Neuronal stem cell (in vitro differentiated cells): Measurements from ENCODE around the gene TDRD5.

Source experiments
- DNase-seq: peaks from one replicate; pipeline ENCODE4 v3.0.0-alpha.2; 2013; ENCODE audit warnings: low spot score
- H2AFZ ChIP-seq: one replicate; pipeline ENCODE4 v1.6.1; 2013; ENCODE audit warnings: mild to moderate bottlenecking, low read length, inconsistent platforms
- H2AK5ac ChIP-seq: 2 replicates; pipeline ENCODE4 v1.6.1; 2013; ENCODE audit warnings: low read depth, mild to moderate bottlenecking, inconsistent platforms, low read length, moderate library complexity, mixed read lengths
- H2BK120ac ChIP-seq: 2 replicates; pipeline ENCODE4 v1.6.1; 2013; ENCODE audit warnings: low read depth, mild to moderate bottlenecking, inconsistent platforms, low read length, moderate library complexity, mixed read lengths
- H2BK12ac ChIP-seq: one replicate; pipeline ENCODE4 v1.6.1; 2013; ENCODE audit warnings: low read length, inconsistent platforms
- H2BK15ac ChIP-seq: 2 replicates; pipeline ENCODE4 v1.6.1; 2013; ENCODE audit warnings: mild to moderate bottlenecking, low read length, inconsistent platforms, mixed read lengths
- H2BK5ac ChIP-seq: one replicate; pipeline ENCODE4 v1.6.1; 2013; ENCODE audit warnings: inconsistent platforms, mild to moderate bottlenecking, low read length, moderate library complexity
- H3K14ac ChIP-seq: one replicate; pipeline ENCODE4 v1.6.1; 2013; ENCODE audit warnings: low read length, inconsistent platforms
- H3K18ac ChIP-seq: 2 replicates; pipeline ENCODE4 v1.6.1; 2013; ENCODE audit warnings: low read length, inconsistent platforms
- H3K23ac ChIP-seq: 2 replicates; pipeline ENCODE4 v1.6.1; 2013; ENCODE audit warnings: low read depth, mild to moderate bottlenecking, mixed read lengths, low read length, inconsistent platforms; ENCODE audit not compliant: poor library complexity
- H3K27ac ChIP-seq: replicated peaks from 3 replicates; pipeline ENCODE4 v1.5.1; 2013; ENCODE audit warnings: low read length, inconsistent platforms
- H3K27me3 ChIP-seq, 3 experiments: 2 replicates each; pipeline ENCODE4 v1.6.1; 2013; ENCODE audit warnings: low read length in 3 of 3, mild to moderate bottlenecking in 2 of 3, inconsistent platforms in 1 of 3, low read depth in 1 of 3, mixed read lengths in 1 of 3, moderate library complexity in 1 of 3; ENCODE audit not compliant: control insufficient read depth in 3 of 3, insufficient read depth in 3 of 3
- H3K36me3 ChIP-seq, 2 donors: replicated peaks in 1 of 2; 2 replicates each; pipeline ENCODE4 v1.6.1; 2013; ENCODE audit warnings: low read length in 2 of 2; ENCODE audit not compliant: control insufficient read depth in 2 of 2, insufficient read depth in 2 of 2
- H3K4ac ChIP-seq: 2 replicates; pipeline ENCODE4 v1.6.1; 2013; ENCODE audit warnings: inconsistent platforms, mild to moderate bottlenecking, low read length, moderate library complexity
- H3K4me1 ChIP-seq, 2 donors: 1 replicate in 1 of 2; 2 replicates in 1 of 2; pipeline ENCODE4 v1.6.1; 2013; ENCODE audit warnings: low read length in 2 of 2, low read depth in 1 of 2; ENCODE audit not compliant: control insufficient read depth in 2 of 2, insufficient read depth in 1 of 2
- H3K4me2 ChIP-seq: one replicate; pipeline ENCODE4 v1.6.1; 2013; ENCODE audit warnings: mild to moderate bottlenecking, low read length, inconsistent platforms; ENCODE audit not compliant: insufficient read depth, poor library complexity, severe bottlenecking
- H3K4me3 ChIP-seq, 2 donors: 2 replicates each; pipeline ENCODE4 v1.5.1; 2013; ENCODE audit warnings: low read length in 2 of 2, mild to moderate bottlenecking in 2 of 2, inconsistent platforms in 1 of 2, moderate library complexity in 1 of 2
- H3K79me1 ChIP-seq: one replicate; pipeline ENCODE4 v1.6.1; 2013; ENCODE audit warnings: low read depth, mild to moderate bottlenecking, inconsistent platforms, low read length, moderate library complexity
- H3K9ac ChIP-seq: one replicate; pipeline ENCODE4 v1.6.1; 2013; ENCODE audit warnings: mild to moderate bottlenecking, low read depth, low read length, inconsistent platforms; ENCODE audit not compliant: poor library complexity
- H3K9me3 ChIP-seq, 2 donors: replicated peaks in 1 of 2; 2 replicates each; pipeline versions ENCODE3 to v1.6.1; 2013; ENCODE audit warnings: low read length in 2 of 2, mild to moderate bottlenecking in 2 of 2, inconsistent platforms in 1 of 2, low read depth in 1 of 2, mixed read lengths in 1 of 2, moderate library complexity in 1 of 2; ENCODE audit not compliant: control insufficient read depth in 2 of 2, insufficient read depth in 1 of 2
- H4K8ac ChIP-seq: one replicate; pipeline ENCODE4 v1.6.1; 2013; ENCODE audit warnings: low read depth, mild to moderate bottlenecking, inconsistent platforms, low read length, moderate library complexity
- H4K91ac ChIP-seq: one replicate; pipeline ENCODE4 v1.6.1; 2013; ENCODE audit warnings: low read length, low read depth, mild to moderate bottlenecking, inconsistent platforms; ENCODE audit not compliant: poor library complexity
- WGBS, 2 donors: extraction: QIAGEN DNeasy Blood & Tissue Kit; methylation state at CpG; one replicate each; pipeline ENCODE4 v1.1.7; 2013; ENCODE audit warnings: missing lambda C conversion rate in 2 of 2, mixed read lengths in 1 of 2; ENCODE audit not compliant: insufficient read length in 2 of 2, insufficient replicate concordance in 1 of 2; ENCODE audit errors: extremely low coverage in 2 of 2; 5-methylcytosine and 5-hydroxymethylcytosine counted together

TDRD5 gene

GRCh38 chr1:179586107-179586823 is 5.4 kb upstream of the TDRD5 start:
- peak; percentile 54 for DNase-seq
- Histone ChIP-seq H4K91ac (no peak overlapping the region), H3K4ac (no peak overlapping the region), H3K4me2 (peak overlapping the region; percentile 54), H3K79me1 (no peaks in the 10 kb centered on the region), H3K4me3 (peak overlapping the region in 1 of 2 donors; percentile 39), H4K8ac (no peak overlapping the region), H3K9me3 (no peaks in the 10 kb centered on the region), H2BK15ac (no peak overlapping the region), H2AFZ (peak overlapping the region; percentile 82), H3K18ac (peak overlapping the region; percentile 20), H3K36me3 (no peaks in the 10 kb centered on the region), H3K23ac (no peak overlapping the region), H3K4me1 (peaks cover 0 to 2% of the 10 kb centered on the region in 2 donors), H2AK5ac (no peak overlapping the region), H2BK12ac (no peak overlapping the region), H2BK120ac (no peak overlapping the region), H2BK5ac (no peak overlapping the region), H3K27me3 (peaks cover 0 to 38% (median 4%) of the 10 kb centered on the region in 3 experiments), H3K14ac (no peak overlapping the region), H3K27ac (no peak overlapping the region), H3K9ac (peak overlapping the region; percentile 55)
- WGBS, 2 donors: no CpG with 5 or more reads among the region's 60 CpGs

GRCh38 chr1:179587336-179587735 is 4.3 kb upstream of the TDRD5 start:
- Histone ChIP-seq H3K4ac (no peak overlapping the region), H3K4me3 (no peak overlapping the region), H2BK15ac (no peak overlapping the region), H2AK5ac (no peak overlapping the region), H3K4me1 (peaks cover 0 to 2% of the 10 kb centered on the region in 2 donors), H3K18ac (no peak overlapping the region), H2BK120ac (no peak overlapping the region), H3K9ac (no peak overlapping the region), H2AFZ (no peak overlapping the region), H3K36me3 (no peaks in the 10 kb centered on the region), H3K4me2 (no peak overlapping the region), H3K27me3 (peaks cover 0 to 38% (median 14%) of the 10 kb centered on the region in 3 experiments), H3K79me1 (no peaks in the 10 kb centered on the region), H3K9me3 (no peaks in the 10 kb centered on the region), H4K8ac (no peak overlapping the region), H3K27ac (no peak overlapping the region), H3K23ac (no peak overlapping the region), H4K91ac (no peak overlapping the region), H2BK5ac (no peak overlapping the region), H3K14ac (no peak overlapping the region), H2BK12ac (no peak overlapping the region)
- WGBS, 2 donors: no CpG with 5 or more reads among the region's 6 CpGs
- DNase-seq: no peak

GRCh38 chr1:179588425-179589024 is 3.1 kb upstream of the TDRD5 start:
- Histone ChIP-seq H2BK12ac (no peak overlapping the region), H4K8ac (no peak overlapping the region), H3K4ac (no peak overlapping the region), H2BK120ac (no peak overlapping the region), H3K27ac (no peak overlapping the region), H3K14ac (no peak overlapping the region), H3K79me1 (no peaks in the 10 kb centered on the region), H2AK5ac (no peak overlapping the region), H2BK15ac (no peak overlapping the region), H3K36me3 (no peaks in the 10 kb centered on the region), H3K27me3 (peaks cover 0 to 35% (median 16%) of the 10 kb centered on the region in 3 experiments), H3K18ac (no peak overlapping the region), H3K9ac (peak overlapping the region; percentile 18), H3K4me2 (no peak overlapping the region), H3K4me1 (peaks cover 0 to 1% of the 10 kb centered on the region in 2 donors), H3K4me3 (no peak overlapping the region), H3K23ac (no peak overlapping the region), H2BK5ac (no peak overlapping the region), H3K9me3 (no peaks in the 10 kb centered on the region), H4K91ac (no peak overlapping the region), H2AFZ (no peak overlapping the region)
- DNase-seq: no peak
- no CpG with 5 or more reads among the region's 18 CpGs for WGBS, 2 donors

- Histone ChIP-seq H3K18ac (no peak overlapping the region), H3K36me3 (no peaks in the 10 kb centered on the region), H3K23ac (no peak overlapping the region), H3K9ac (no peak overlapping the region), H2BK12ac (no peak overlapping the region), H3K14ac (no peak overlapping the region), H3K27ac (no peak overlapping the region), H3K9me3 (no peaks in the 10 kb centered on the region), H4K8ac (no peak overlapping the region), H3K4ac (no peak overlapping the region), H2BK120ac (no peak overlapping the region), H3K4me3 (no peak overlapping the region), H4K91ac (no peak overlapping the region), H3K27me3 (peaks cover 0 to 27% (median 16%) of the 10 kb centered on the region in 3 experiments), H3K4me1 (no peaks in the 10 kb centered on the region), H2BK5ac (no peak overlapping the region), H2BK15ac (no peak overlapping the region), H2AFZ (no peak overlapping the region), H3K79me1 (no peaks in the 10 kb centered on the region), H2AK5ac (no peak overlapping the region), H3K4me2 (no peak overlapping the region)
- DNase-seq: no peak
- WGBS, 2 donors: no CpG with 5 or more reads among the region's 4 CpGs
These were observed 2.1 kb upstream of the TDRD5 start for GRCh38 chr1:179589509-179589908.
